H1 (cell line): ENCODE data around the gene SPSB1. TPM values are rescaled to one million over a fixed set of nuclear protein-coding genes. Genes with fewer than 3 reads are reported as not detected.

Experiments
- polyA plus RNA-seq, 7 experiments: library from polyadenylated mRNA; depleted of rRNA in 3 of 7; stranded (reverse) in 5 of 7; unstranded in 2 of 7; fragments of >200 nt in 5 of 7; fragments of 200-250 nt in 2 of 7; gene quantifications; 1 replicate in 5 of 7; 2 replicates in 1 of 7; 4 replicates in 1 of 7; pipeline versions ENCODE4 v1.2.1 to v1.2.3, GENCODE V29; 2011 to 2013; ENCODE audit warnings: missing spikeins in 2 of 7, mixed read lengths in 2 of 7
- total RNA-seq: library from RNA; stranded (reverse); fragmentation: NEBNext Ultra II Directional; extraction: Animal tissue kit (Norgen Biotek cat#: 25700); gene quantifications from 2 replicates; pipeline ENCODE4 v1.2.1, GENCODE V29; 2021
- TF ChIP-seq, protein P1 (sequence below): fragments of 300-600 bp; sonication (generic); IDR thresholded peaks from 2 replicates; pipeline ENCODE4 v1.7.1; 2012; ENCODE audit warnings: low read length, moderate library complexity, mild to moderate bottlenecking, inconsistent platforms; ENCODE audit not compliant: insufficient replicate concordance

Gene SPSB1
- total and polyA plus RNA-seq, 2 of the 8 experiments (the other 6 are each of a cell fraction or from before 2014, with no cell fraction given) = 5.3 to 6.4 TPM

DNA sequence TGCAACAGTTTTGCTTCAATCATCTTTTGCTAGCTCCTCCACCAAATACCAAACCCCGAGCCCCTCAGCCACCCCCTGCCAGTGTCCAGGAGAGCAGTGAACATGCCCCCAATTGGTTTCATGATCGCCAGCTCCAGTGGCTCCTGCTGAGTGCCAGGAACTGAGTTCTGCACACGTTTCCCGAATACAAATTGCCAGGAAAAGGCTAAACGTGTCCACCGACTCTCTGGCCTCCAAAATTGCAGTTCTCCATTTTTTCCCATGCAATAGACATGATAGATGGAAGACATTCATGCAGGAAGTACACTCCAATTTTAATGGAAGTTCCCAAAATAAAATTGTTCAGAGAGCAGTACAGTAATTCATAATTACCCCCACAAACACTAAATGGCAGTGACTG, 101.3 kb downstream of the SPSB1 start (continued):
- TF ChIP-seq, protein P1, sequence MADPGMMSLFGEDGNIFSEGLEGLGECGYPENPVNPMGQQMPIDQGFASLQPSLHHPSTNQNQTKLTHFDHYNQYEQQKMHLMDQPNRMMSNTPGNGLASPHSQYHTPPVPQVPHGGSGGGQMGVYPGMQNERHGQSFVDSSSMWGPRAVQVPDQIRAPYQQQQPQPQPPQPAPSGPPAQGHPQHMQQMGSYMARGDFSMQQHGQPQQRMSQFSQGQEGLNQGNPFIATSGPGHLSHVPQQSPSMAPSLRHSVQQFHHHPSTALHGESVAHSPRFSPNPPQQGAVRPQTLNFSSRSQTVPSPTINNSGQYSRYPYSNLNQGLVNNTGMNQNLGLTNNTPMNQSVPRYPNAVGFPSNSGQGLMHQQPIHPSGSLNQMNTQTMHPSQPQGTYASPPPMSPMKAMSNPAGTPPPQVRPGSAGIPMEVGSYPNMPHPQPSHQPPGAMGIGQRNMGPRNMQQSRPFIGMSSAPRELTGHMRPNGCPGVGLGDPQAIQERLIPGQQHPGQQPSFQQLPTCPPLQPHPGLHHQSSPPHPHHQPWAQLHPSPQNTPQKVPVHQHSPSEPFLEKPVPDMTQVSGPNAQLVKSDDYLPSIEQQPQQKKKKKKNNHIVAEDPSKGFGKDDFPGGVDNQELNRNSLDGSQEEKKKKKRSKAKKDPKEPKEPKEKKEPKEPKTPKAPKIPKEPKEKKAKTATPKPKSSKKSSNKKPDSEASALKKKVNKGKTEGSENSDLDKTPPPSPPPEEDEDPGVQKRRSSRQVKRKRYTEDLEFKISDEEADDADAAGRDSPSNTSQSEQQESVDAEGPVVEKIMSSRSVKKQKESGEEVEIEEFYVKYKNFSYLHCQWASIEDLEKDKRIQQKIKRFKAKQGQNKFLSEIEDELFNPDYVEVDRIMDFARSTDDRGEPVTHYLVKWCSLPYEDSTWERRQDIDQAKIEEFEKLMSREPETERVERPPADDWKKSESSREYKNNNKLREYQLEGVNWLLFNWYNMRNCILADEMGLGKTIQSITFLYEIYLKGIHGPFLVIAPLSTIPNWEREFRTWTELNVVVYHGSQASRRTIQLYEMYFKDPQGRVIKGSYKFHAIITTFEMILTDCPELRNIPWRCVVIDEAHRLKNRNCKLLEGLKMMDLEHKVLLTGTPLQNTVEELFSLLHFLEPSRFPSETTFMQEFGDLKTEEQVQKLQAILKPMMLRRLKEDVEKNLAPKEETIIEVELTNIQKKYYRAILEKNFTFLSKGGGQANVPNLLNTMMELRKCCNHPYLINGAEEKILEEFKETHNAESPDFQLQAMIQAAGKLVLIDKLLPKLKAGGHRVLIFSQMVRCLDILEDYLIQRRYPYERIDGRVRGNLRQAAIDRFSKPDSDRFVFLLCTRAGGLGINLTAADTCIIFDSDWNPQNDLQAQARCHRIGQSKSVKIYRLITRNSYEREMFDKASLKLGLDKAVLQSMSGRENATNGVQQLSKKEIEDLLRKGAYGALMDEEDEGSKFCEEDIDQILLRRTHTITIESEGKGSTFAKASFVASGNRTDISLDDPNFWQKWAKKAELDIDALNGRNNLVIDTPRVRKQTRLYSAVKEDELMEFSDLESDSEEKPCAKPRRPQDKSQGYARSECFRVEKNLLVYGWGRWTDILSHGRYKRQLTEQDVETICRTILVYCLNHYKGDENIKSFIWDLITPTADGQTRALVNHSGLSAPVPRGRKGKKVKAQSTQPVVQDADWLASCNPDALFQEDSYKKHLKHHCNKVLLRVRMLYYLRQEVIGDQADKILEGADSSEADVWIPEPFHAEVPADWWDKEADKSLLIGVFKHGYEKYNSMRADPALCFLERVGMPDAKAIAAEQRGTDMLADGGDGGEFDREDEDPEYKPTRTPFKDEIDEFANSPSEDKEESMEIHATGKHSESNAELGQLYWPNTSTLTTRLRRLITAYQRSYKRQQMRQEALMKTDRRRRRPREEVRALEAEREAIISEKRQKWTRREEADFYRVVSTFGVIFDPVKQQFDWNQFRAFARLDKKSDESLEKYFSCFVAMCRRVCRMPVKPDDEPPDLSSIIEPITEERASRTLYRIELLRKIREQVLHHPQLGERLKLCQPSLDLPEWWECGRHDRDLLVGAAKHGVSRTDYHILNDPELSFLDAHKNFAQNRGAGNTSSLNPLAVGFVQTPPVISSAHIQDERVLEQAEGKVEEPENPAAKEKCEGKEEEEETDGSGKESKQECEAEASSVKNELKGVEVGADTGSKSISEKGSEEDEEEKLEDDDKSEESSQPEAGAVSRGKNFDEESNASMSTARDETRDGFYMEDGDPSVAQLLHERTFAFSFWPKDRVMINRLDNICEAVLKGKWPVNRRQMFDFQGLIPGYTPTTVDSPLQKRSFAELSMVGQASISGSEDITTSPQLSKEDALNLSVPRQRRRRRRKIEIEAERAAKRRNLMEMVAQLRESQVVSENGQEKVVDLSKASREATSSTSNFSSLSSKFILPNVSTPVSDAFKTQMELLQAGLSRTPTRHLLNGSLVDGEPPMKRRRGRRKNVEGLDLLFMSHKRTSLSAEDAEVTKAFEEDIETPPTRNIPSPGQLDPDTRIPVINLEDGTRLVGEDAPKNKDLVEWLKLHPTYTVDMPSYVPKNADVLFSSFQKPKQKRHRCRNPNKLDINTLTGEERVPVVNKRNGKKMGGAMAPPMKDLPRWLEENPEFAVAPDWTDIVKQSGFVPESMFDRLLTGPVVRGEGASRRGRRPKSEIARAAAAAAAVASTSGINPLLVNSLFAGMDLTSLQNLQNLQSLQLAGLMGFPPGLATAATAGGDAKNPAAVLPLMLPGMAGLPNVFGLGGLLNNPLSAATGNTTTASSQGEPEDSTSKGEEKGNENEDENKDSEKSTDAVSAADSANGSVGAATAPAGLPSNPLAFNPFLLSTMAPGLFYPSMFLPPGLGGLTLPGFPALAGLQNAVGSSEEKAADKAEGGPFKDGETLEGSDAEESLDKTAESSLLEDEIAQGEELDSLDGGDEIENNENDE = no peak
